Hepatocyte (in vitro differentiated cells): ENCODE measurements around the gene DHX58.
"Not testable (repeated sequence)": the region's sequence is repeated elsewhere in the genome, so short reads cannot be mapped to it uniquely, and the experiment has no call there.

Source experiments
- CTCF ChIP-seq: fragments of 200-600 bp; sonication (generic); IDR thresholded peaks from 2 replicates; pipeline ENCODE4 v1.5.1; 2016; ENCODE audit warnings: antibody characterized with exemption, mild to moderate bottlenecking; ENCODE audit not compliant: poor library complexity
- EZH2 ChIP-seq: fragments of 200-600 bp; sonication (generic); IDR thresholded peaks from 2 replicates; pipeline ENCODE4 v1.6.1; 2016; ENCODE audit warnings: antibody characterized with exemption, mild to moderate bottlenecking, borderline replicate concordance
- EZH2phosphoT487 ChIP-seq: fragments of 200-600 bp; sonication (generic); IDR thresholded peaks from one replicate; pipeline ENCODE4 v1.6.1; 2018; ENCODE audit warnings: antibody characterized with exemption, mild to moderate bottlenecking, low read depth, moderate library complexity; ENCODE audit not compliant: unreplicated experiment, severe bottlenecking

DNA sequence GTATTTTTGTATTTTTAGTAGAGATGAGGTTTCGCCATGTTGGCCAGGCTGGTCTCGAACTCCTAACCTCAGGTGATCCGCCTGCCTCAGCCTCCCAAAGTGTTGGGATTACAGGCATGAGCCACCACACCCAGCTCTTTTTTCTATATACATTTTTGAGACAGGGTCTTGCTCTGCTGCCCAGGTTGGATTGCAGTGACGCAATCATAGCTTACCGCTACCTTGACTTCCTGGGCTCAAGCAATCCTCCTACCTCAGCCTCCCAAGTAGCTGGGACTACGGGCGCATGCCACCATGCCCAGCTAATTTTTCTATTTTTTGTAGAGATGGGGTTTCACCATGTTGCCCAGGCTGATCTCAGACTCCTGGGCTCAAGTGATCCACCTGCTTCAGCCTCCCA is 28.2 kb upstream of the DHX58 start:
- not testable (repeated sequence) for TF ChIP-seq CTCF, EZH2phosphoT487, EZH2
